ENCODE data around the gene MYBPH. TPM values are rescaled to one million over a fixed set of nuclear protein-coding genes. Genes with fewer than 3 reads are reported as not detected.

Gene MYBPH
- total RNA-seq, 1 donor from 2014 or later, result not detected

DNA sequence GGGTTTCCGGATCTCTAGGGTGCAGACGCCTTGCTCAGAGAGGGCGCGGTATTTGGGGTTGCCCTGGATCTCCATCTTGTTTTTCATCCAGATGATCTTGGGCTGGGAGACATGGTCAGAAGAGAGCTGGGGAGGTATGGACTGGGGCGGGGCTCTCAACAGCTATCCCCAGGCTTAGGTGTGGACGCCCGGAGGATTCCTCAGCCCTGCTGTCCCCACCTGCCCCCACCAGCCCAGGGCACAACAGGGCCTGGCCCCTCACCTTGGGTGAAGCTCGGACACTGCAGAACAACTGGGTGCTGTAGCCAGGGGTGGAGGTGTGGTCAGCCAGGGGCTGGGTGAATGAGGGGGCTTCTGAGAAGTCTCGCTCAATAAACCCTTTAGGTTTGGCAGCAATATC lies 6.6 kb downstream of the MYBPH start:
- no peak overlapping the region for H3K27ac Mint-ChIP-seq
- no peaks in the 10 kb centered on the region for H3K36me3 Mint-ChIP-seq (ENCODE audit: insufficient read depth)
- TF ChIP-seq CTCF (IDR thresholded peaks at IDR 0.05; ENCODE audit: unreplicated experiment), result no peak
- H3K27me3 Mint-ChIP-seq, result peaks cover 54% of the 10 kb centered on the region
- H3K9me3 Mint-ChIP-seq (ENCODE audit: low read depth), result no peaks in the 10 kb centered on the region
- H3K4me3 Mint-ChIP-seq (ENCODE audit: low read depth), result no peak overlapping the region
- H3K4me1 Mint-ChIP-seq (ENCODE audit: low read depth), result no peaks in the 10 kb centered on the region
- DNase-seq (ENCODE audit: low spot score, unreplicated experiment), result no peak

- H3K4me3 Mint-ChIP-seq (ENCODE audit: low read depth), result no peak overlapping the region
- H3K27ac Mint-ChIP-seq, result no peak overlapping the region
- no peaks in the 10 kb centered on the region for H3K36me3 Mint-ChIP-seq (ENCODE audit: insufficient read depth)
- no peak for TF ChIP-seq CTCF (IDR thresholded peaks at IDR 0.05; ENCODE audit: unreplicated experiment)
- H3K4me1 Mint-ChIP-seq (ENCODE audit: low read depth), result no peaks in the 10 kb centered on the region
- H3K27me3 Mint-ChIP-seq, result peaks cover 52% of the 10 kb centered on the region
- no peak for DNase-seq (ENCODE audit: low spot score, unreplicated experiment)
- H3K9me3 Mint-ChIP-seq (ENCODE audit: low read depth), result no peaks in the 10 kb centered on the region
Measured at GRCh38 chr1:203168256-203168786, 7.3 kb downstream of the MYBPH start.

- H3K4me3 Mint-ChIP-seq (ENCODE audit: low read depth), result no peak overlapping the region
- peaks cover 55% of the 10 kb centered on the region for H3K27me3 Mint-ChIP-seq
- DNase-seq (ENCODE audit: low spot score, unreplicated experiment), result no peak
- TF ChIP-seq CTCF (IDR thresholded peaks at IDR 0.05; ENCODE audit: unreplicated experiment), result no peak
- no peak overlapping the region for H3K27ac Mint-ChIP-seq
- no peaks in the 10 kb centered on the region for H3K36me3 Mint-ChIP-seq (ENCODE audit: insufficient read depth)
- H3K4me1 Mint-ChIP-seq (ENCODE audit: low read depth), result no peaks in the 10 kb centered on the region
- H3K9me3 Mint-ChIP-seq (ENCODE audit: low read depth), result no peaks in the 10 kb centered on the region
Measured at GRCh38 chr1:203167913-203168200, 7.8 kb downstream of the MYBPH start.

GRCh38 chr1:203167026-203167912 lies 8.4 kb downstream of the MYBPH start:
- H3K27ac Mint-ChIP-seq, result no peak overlapping the region
- TF ChIP-seq CTCF (IDR thresholded peaks at IDR 0.05; ENCODE audit: unreplicated experiment), result no peak

GRCh38 chr1:203166192-203166940 lies 9.3 kb downstream of the MYBPH start:
- DNase-seq (ENCODE audit: low spot score, unreplicated experiment), result no peak
- TF ChIP-seq CTCF (IDR thresholded peaks at IDR 0.05; ENCODE audit: unreplicated experiment), result peak; percentile 28
- no peaks in the 10 kb centered on the region for H3K36me3 Mint-ChIP-seq (ENCODE audit: insufficient read depth)
- no peaks in the 10 kb centered on the region for H3K9me3 Mint-ChIP-seq (ENCODE audit: low read depth)
- no peak overlapping the region for H3K4me3 Mint-ChIP-seq (ENCODE audit: low read depth)
- H3K4me1 Mint-ChIP-seq (ENCODE audit: low read depth), result no peaks in the 10 kb centered on the region
- peak overlapping the region; percentile 42 for H3K27ac Mint-ChIP-seq
- peaks cover 52% of the 10 kb centered on the region for H3K27me3 Mint-ChIP-seq

More at GRCh38 chr1:203167026-203167912, 8.4 kb downstream of the MYBPH start:
- DNase-seq (ENCODE audit: low spot score, unreplicated experiment), result no peak
- Mint-ChIP-seq H3K27me3 (peaks cover 55% of the 10 kb centered on the region), H3K4me3 (ENCODE audit: low read depth) (no peak overlapping the region), H3K4me1 (ENCODE audit: low read depth) (no peaks in the 10 kb centered on the region), H3K9me3 (ENCODE audit: low read depth) (no peaks in the 10 kb centered on the region), H3K36me3 (ENCODE audit: insufficient read depth) (no peaks in the 10 kb centered on the region)
